HG02571 (cell line): ENCODE data around the gene FBXL7.

Experiments
- ATAC-seq: cut with Tn5 transposase; IDR thresholded peaks from one replicate; pipeline ENCODE4 v1.9.1; 2021; ENCODE audit warnings: mild to moderate bottlenecking, moderate library complexity; ENCODE audit not compliant: unreplicated experiment

FBXL7 gene

DNA sequence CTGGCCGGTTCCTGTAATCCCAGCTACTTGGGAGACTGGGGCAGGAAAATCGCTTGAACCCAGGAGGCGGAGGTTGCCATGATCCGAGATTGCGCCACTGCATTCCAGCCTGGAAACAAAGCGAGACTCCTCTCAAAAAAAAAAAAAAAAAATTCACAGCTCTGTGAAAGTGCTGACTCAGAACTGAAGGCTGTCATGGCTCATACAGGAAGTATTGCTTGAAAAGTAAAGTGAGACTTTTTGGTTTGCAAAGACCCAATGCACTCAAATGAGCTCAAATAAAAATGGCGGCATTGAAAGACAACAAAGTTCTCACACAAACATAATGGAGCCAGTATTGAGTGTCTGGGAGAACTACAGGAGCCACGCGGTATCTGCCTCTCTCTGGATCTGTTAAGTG, 202.1 kb downstream of the FBXL7 start:
- no peak for ATAC-seq

DNA sequence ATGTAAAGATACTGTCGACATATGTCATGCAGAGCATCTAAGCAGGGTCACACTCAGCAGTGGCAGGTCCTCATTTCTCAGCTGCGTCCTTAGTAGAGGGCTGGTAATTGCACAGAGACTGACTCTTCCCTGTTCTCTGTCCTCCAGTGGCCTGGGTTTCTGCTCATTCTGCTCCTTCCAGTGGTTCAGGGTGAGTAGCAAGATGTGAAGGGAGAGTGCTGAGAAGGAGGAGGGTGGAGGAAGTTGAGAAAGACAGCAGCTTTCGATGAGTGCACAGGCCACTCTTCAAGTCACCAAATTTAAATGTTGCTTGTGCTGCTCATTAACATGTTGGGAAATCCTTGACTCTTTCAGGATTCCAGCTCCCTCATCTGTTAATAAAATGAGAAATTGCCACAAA, 203.9 kb downstream of the FBXL7 start:
- no peak for ATAC-seq

DNA sequence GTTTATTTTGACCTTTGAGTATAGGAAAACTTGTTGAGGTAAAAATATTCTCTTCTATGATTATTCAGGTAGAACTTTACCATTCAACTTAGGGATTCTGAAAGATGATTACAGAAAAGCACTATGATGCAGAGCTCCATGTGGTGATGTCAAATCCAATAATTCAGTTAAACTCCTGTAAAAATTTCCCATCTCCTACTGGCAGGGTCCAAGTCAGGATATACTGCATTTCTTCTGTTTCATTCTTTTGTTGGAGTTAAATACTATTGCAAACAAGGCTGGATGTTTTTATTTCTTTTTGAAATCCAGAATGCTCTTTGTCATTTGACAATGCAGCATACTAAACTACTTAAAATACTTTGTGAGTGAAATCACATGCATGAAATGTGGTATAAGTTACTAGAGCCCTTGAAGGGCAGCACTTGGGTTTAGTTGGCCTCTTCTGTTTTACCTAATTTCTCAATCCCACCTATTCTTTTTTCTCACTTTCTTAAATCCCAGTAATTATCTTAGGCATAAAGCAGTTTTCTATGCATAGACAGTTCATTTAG, 204.5 kb downstream of the FBXL7 start:
- no peak for ATAC-seq

DNA sequence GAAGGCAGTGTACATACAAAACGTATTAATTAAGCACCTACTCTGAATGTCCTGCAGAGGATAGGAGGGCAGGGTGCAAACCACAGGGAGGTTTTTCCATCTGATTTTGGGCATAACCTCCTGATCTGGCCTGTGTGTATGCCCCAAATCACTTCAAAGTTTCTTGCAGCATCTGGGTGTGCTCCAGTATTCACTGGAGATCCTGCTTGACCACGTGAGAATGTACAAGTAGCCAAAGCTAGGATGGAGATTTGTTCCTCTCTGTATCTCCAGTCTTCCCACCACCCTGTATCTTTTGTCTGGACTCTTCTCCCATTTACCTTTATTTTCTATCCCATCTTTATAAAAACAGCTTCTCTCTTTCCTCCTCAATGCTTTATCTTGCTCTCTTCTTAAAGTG, 207.7 kb downstream of the FBXL7 start:
- no peak for ATAC-seq

DNA sequence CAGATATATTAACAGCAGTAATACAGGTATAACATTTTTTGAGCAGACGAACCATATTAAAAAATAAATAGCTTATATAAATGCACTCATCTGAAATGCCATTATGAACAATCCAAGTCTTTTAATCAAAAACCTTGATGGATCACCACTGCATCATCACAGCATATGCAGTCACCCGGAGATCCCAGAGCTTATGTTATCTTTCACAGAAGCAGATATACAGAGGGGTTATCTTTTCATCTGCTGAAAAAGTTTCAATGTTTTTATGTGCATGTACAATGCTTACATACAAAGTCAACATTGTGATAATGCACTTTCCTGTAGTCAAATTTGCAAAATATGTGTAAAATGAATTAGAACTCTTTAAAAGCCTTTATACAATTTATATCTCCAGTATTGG, 211.9 kb downstream of the FBXL7 start:
- ATAC-seq: no peak

DNA sequence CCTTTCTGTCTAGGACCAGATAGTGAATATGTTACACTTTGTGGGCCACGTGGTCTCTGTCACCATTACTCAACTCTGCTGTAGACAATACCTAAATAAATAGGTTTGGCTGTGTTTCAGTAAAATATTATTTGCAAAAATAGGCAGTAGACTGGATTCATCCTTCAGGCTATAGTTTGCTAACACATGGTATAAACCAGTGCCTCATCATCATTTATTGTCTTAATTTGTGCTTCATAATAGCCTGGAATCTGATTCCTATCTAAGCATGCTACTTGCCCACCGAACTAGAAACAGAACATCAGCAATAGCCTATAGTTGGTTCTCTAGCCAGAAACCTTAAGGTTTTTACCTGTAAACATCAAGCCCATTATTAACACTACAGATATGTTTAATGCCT, 215.6 kb downstream of the FBXL7 start:
- no peak for ATAC-seq

DNA sequence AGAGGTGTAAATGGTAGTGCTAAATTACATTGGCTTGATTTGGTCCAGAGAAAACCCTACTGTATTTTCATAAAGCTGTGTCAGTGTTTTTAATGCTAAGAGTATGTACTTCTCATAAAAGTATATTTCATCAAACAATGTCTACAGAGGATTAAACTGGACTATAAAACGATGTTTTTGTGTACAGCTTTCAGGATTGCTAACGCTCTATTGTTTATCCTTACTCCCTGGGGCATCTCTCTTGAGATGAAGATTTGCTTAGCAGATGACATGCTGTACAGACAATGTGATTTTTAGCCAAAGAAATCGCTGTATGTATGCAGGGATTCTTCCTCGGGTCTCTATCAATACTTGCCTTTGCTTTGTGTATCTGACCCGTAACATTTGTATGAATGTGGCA, 216.0 kb downstream of the FBXL7 start:
- no peak for ATAC-seq

DNA sequence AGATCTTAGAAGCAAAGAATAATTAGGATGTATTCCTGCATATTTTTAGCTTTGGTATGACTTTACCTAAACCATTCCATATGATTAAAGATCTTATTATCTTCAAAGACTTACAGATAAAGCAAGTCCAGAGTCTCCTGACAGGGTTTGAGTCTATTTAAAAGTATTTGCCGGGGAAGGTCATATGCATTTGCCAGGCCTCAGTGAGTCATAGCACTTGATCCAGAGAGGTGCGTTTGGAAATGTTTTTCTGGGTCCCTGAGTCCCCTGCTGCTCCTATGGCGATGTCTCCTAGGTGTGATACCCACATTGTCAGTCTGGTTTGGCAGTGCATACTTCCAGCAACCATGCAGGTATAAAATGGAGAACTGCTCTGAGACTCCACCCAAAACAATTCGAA, 217.0 kb downstream of the FBXL7 start:
- no peak for ATAC-seq

DNA sequence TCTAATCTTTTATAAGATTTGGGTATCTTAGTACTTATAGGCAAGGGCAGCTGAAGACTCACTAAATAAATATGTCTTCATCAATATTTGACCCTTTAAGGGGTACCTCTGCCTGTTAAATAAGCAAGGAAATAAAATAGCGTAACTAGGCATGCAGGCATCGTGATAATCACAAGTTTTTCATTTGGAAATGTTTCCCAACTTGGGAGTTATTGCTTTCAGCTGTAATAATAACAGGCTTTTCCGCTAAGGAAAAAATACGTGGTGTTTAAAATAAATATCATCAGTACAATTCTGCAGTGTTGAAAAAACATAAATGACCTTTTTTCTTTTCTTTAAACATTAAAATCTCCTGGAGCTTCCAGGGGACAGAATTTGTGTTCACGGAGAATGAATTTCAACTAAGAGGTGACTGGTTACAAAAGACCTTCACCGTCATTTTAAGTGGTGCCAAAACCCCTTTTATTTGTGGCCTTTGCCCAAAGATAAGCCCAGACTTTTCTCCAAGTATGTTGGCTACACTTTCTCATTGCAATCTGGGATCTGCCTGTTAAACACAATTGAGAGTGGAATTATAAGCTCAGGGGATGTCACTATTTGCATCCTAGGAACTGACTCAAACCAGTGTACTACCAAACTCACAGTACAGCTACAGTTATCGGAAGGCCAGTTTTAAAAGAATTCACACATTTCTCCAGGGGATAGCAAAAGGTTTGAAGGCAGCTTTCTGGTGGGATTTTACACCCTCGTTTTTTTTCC, 218.6 kb downstream of the FBXL7 start:
- ATAC-seq: no peak

DNA sequence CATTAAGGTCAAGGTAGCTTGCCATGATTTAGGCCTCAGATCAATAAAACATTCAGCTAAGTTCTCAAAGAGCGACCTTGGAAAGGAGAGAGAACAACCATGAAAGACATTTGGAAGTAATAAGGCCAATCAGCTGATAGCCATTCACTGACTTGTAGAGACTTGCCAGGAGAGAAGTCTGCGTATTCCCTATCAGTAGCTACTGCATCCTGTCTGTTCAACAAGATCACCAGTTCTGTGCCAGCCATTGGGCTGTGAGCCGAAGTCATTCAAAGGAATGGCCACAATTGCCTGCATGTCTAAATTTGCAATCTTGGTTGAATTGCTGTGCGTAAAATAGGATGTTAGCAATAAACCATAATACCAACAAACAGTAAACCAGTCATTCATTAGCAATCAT, 219.8 kb downstream of the FBXL7 start:
- no peak for ATAC-seq

DNA sequence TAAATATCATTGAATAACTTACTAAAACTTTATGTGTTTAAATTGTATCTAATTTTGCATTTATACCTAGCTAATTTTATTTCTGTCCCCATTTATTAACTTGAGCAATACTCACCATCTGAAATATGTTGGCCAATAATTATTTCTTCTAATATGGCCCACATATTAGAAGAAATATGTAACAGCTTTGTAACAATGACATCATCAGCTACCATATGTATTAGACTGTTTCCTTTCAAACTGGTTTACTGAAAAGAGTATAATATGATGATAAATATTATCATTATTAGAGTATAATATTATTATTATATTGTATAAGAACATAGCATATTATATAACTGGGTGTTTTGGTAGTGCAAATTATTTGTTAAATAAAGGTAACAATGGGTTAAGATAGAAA, 220.5 kb downstream of the FBXL7 start:
- no peak for ATAC-seq

DNA sequence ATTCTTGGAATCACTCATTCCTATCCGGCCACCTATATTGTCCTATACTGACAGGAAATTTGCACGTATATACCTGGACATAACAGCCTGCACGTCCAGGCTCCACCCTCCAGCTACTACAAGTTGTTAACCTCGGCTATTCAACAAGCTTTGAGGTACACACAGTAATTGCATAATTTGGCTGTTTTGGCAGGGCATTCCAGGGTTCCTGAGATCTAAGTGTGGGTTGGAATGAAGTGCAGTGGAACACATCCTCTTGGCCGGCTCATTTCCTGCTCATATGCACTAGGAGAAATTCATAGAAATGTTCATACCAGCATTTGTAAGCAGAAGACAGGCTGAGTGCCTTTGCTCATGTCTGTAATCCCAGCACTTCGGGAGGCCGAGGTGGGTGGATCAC, 222.3 kb downstream of the FBXL7 start:
- no peak for ATAC-seq

DNA sequence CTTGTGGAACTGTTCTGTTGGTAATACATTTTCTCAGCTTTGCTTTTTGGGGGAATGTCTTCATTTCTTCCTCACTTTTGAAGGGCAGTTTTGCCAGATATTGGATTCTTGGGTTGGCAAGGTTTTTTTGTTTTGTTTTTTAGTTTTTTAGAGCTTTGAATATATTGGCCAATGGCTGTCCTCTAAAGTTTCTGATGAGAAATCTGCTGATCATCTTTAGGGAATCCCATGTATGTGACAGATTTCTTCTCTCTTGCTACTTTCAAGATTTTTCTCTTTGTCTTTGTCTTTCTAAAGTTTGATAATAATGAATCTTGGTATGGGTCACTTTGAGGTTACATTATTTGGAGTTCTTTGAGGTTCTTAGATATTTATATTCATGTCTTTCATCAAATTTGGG, 227.4 kb downstream of the FBXL7 start:
- ATAC-seq: no peak

DNA sequence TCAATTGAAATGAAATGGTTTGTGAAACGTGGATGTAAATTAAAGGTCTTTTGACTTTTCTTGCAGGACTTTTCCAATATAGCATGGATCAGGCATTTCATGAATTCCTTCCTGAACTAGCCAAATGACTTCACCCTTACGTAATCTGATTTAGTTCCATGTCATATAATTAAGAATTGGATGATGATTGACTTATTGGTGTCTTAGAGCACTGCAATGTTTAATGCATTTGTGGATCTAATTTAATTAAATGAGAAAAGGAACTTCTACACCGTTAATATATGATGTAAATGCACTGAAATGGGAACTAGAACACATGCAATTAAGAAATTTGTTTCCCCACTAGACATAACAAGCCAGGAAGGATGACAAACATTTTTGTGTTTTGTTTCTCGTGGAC, 228.8 kb downstream of the FBXL7 start:
- ATAC-seq: no peak

DNA sequence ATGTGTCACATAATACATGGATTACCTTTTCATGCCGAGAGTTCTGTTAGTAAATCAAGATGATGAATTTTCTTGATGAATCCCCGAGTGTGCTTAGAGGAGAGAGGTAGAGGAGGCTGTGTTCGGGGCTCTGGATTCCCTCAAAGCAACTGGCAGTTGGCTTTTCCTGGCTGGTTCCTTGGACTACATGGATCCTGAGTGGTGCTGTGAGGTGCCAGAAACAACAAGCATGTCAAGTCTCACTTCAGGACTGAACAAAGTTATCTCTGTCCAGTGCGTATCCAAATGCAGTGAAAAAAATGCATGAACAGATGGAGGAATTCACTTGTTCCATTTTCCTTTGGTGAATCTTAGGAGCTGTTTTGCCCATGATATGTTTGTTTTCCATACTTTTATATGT, 231.7 kb downstream of the FBXL7 start:
- ATAC-seq: no peak

DNA sequence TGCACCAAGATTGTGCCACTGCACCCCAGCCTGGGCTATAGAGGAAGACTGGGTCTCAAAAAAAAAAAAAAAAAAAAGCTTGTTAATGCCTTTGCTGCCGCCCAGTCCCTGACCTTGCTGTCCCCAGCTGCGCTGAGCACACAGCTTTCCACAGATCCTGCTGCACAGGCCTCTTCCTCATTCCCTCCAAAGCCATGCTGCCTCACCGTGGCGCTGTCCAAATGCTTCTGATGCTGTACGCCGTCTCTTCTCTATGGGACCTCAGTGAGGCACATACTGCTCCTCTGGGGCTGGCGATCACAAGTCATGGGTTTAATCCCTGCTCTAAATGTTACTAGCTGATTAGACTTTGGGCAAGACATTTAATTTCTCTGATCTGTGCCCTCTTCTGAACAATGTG, 234.1 kb downstream of the FBXL7 start:
- no peak for ATAC-seq

DNA sequence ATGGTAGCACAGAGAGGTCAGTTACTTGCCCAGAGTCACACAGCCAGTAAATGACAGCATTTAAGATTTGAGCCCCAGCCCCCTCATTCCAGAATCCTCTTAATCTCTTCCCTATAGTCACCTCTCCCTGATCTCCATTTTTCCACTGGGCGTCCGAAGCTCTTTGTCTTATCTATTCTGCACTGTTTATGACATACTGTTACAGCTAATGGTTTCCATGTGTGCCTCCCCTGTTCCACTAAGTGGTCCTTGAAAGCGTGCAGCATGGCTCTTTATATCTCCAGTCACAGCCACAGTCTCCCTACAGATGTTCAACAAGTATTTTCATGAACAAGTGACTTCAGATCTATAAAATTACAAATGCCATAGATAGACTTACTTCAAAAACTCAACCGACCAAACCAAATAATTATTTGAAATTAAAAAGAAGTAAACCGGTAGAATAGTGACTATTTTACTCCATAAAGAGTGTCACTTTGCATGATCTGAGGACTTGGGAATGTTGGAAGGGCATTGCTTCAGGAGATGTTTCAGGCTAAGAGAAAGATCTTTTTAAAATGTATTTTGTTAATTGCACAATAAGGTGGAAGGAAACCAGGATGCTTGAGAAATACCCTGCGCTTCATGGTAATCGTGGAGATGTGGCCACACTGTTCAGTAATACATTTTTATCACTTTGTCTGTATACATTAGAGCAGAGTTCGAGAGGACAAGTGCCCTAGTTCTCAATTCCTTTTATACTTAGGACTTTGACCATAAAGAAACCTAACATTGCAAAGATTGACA, 237.2 kb downstream of the FBXL7 start:
- ATAC-seq: no peak

DNA sequence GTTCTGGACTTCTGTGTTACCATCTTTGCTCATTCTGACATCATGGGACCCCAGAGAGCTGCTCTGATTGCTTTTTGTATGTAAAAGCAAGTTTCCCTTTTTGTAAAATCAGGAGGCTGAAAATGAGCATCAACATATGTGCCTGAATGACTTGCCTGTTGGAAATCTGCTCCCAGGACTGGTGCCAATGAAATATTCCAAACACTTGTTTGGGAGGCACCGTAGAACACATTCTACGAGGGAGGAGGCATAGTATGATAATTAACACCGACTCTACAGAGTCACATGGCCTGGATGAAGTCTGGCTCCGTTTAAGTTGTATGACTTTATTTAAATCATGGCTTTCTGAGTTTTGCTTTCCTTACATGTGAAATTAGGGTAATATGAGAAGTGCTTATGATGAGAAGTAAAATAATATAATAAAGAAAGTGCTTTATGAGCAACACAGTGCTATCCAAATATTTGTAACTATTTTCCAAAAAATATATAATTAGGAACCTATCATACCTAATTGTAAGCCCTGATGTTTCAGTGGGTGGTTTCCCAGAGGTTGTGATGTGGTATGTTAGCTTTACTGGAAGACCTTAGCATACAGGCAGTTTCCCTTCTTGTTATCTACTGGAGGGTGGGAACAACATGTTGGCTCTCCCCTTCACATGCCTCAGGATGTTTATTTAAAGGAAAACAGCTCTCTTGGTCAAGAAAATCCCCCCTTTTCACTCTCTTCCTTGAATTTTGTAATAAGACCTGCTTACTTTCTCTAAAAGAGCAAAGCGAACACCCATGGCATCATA, 238.1 kb downstream of the FBXL7 start:
- ATAC-seq: no peak

DNA sequence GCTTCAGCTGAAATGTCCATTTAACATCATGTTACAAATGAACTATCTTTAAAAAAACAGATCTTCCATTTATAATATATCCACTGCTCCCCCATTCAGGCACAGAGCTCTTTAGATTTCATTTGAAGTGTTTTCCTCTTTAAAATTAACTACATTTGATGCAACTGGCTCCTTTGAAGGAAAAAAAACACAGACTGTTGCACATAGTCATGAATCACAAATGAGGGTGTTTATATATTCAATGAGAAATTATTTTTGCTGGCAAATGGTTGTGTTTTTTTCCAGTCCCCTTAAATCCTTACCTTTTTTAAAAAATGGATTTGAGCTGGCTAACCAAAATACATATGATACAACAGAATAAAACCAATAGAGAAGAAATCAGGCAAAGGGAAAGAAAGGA, 240.4 kb downstream of the FBXL7 start:
- ATAC-seq: no peak

DNA sequence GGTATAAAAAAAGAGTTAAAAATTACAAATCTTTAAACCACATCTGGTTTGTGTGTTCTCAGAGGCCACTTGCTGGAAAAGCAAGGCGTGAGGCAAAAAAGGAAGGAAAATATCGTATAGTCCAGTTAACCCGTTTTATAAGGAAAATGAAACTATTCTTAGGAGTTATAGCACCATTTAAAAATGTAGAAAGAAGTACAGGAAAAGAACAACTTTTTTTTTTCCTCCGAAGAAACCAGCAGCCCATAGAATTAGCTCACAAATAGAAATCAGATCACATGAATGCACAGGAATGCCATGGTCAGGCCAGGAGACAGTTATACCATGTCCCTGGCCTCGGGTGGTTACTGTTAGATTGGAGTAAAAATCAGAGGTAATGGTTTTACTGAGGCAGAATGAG, 241.6 kb downstream of the FBXL7 start:
- ATAC-seq: no peak

DNA sequence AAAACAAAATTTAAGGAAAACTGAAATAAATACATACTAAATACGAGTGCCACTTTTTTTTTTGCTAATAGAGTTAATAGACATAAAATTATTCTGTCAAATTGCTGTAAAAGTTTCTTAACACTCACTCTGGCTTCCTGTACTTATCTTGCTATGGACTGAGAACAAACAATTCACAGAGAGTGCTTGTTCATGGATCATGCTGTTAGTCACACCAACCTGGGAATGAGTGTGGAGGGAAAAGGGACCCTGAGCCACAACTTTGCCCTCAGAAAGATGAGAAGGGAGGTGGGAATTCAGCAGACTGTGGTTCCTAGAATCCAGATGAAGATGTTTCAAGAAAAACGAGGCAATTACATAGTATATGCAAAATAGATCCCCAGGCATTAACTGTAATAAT, 246.9 kb downstream of the FBXL7 start:
- no peak for ATAC-seq

DNA sequence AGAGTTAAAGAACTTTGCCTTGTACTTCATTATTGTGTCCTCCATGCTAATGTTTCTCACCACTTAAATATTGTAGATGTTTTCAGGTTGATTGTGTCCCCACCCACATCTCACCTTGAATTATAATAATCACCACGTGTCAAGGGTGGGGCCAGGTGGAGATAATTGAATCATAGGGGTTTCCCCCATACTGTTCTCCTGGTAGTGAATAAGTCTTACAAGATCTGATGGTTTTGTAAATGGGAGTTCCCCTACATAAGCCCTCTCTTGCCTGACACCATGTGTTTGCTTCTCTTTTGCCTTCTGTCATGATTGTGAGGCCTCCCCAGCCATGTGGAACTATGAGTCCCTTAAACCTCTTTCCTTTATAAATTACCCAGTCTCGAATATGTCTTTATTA, 248.3 kb downstream of the FBXL7 start:
- no peak for ATAC-seq
